SHP77 (cell line): Measurements from ENCODE around the gene DNAJC25.
"Not testable (repeated sequence)": the region's sequence is repeated elsewhere in the genome, so short reads cannot be mapped to it uniquely, and the experiment has no call there.

Experiments
- DNase-seq, 2 experiments: peaks; one replicate each; lab custom pipeline; 2025; lab: John Stamatoyannopoulos, UW

The DNAJC25 gene

DNA sequence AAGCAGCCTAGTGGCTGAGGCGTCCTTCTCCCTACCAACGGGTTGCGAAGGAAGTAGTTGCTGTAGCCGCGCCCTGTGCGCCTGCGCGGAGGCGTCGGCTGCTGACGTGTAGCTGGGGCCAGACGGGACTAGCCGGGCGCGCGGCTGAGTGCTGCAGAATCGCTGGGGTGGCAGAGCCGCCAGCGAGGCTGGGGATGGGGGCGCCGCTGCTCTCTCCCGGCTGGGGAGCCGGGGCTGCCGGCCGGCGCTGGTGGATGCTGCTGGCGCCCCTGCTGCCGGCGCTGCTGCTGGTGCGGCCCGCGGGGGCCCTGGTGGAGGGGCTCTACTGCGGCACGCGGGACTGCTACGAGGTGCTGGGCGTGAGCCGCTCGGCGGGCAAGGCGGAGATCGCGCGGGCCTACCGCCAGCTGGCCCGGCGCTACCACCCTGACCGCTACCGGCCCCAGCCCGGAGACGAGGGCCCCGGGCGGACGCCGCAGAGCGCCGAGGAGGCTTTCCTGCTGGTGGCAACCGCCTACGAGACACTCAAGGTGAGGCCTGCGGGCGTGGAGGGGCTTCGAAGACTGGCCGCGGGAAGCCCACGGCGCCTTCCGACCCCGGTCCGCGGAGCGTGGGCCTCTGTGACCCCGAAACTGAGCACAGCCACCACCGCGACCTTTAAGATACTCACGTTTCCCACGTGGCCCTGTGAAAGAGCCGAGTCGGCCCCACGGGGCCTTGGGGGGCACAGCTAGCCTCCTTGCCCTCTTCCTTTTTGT lies at the start of gene DNAJC25:
DNAJC25 (plus strand) TSS at position 121 of the 758 bp plus-strand sequence; CDS start at position 195, 74 bp downstream.
- peak; percentile 97 to 98 for DNase-seq

DNA sequence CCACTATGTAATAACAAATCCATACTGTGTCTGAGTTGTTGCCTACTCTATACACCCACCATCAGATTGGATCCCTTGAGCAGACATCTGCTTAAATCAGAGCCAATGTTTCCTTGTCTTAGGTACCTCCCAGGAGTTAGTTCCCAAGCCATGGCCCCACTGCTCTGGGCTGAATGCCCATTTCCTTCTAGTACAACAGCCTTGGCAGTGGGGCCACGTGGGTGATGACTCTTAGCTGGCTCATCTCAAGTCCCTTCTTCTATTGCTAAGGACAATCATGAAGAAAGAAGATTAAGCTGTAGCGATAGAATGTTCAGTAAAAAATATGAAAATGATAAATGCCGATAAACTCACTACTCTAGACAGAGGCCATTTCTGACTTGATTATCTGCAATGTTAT lies 48.2 kb upstream of the DNAJC25 start:
- no peak for DNase-seq

DNA sequence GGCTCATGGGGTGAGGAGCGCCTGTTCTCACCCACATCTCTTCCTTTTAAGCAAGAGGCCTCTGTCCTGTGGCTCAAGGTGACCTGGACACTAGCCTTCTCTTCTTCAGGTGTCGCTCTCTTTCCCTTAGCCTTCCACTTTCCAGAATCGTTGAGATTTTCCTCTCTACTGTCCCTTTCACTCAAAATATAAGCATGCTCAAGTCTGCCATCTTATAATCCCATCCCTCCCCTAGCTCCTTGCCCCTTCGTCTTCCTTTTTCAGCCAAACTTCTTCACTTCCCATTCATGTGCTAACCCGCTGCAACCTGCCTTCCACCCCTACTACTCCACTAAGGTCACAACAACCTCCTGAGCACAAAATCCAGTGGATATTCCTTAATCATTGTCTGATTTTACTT lies 44.8 kb upstream of the DNAJC25 start:
- DNase-seq, result no peak

DNA sequence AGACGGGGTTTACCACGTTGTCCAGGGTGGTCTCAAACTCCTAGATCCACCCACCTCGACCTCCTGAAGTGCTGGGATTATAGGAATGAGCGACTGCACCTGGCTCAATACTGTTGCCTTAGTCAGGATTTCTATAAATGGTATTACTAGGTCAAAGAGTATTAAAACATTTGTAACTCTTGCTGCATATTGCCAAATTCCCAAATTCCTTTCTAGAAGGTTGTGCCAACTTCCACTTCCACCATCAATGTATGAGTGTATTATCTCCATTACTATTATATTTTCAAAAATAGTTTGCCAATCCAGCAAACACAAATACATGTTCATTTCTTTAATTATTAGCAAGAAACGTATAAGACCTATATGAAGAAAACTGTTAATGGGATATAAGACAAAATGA lies 42.3 kb upstream of the DNAJC25 start:
- DNase-seq, result no peak

DNA sequence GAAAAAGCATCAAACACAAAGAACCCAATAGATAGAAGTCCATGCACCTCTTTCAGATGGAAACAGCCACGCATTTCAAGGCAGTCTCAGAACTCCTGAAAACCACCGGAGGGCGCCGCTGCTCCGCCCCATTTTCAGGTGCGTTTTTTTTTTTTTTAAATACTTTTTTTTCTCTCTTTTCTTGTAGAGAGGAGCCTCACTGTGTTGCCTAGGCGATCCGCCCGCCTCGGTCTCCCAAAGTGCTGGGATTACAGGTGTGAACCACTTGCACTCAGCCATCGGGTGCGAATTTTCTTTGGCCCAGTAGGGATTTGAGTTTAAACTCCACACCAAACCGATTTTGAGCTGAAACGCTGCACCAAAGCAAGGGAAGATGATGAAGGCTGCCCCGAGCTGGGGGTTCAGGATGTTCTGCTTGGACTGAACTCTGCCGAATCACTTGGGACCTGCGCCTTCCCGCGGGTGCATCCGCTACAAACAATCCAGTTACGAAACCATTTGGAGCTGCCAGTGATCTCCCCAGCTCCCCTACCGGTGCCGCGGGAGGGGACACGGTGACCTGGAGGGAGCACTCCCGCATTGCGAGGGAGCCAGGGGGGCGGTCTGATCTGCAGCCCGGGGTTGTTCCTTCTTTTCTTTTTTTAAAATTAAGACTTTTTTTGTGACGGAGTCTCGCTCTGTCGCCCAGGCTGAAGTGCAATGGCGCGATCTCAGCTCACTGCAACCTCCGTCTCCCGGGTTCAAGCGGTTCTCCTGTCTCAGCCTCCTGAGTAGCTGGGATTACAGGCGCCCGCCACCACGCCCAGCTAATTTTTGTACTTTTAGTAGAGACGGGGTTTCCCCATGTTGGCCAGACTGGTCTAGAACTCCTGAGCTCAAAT lies 33.0 kb upstream of the DNAJC25 start:
- peak in 1 of 2 experiments; percentile 19 for DNase-seq

DNA sequence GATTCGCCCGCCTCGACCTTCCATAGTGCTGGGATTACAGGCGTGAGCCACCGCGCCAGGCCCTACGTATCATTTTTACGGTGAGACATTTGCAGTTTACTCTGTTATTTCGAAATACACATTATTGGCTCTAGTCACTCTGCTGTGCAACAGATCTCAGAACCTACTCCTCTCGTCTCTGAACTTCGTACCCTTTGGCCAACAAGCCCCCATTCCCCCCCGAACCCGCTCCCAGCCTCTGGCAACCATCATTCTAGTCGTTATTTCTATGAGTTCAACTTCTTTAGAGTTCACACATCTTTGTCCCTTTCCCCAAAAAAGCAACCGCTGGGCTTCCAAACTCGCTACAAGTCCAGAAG lies 32.4 kb upstream of the DNAJC25 start:
- no peak for DNase-seq

DNA sequence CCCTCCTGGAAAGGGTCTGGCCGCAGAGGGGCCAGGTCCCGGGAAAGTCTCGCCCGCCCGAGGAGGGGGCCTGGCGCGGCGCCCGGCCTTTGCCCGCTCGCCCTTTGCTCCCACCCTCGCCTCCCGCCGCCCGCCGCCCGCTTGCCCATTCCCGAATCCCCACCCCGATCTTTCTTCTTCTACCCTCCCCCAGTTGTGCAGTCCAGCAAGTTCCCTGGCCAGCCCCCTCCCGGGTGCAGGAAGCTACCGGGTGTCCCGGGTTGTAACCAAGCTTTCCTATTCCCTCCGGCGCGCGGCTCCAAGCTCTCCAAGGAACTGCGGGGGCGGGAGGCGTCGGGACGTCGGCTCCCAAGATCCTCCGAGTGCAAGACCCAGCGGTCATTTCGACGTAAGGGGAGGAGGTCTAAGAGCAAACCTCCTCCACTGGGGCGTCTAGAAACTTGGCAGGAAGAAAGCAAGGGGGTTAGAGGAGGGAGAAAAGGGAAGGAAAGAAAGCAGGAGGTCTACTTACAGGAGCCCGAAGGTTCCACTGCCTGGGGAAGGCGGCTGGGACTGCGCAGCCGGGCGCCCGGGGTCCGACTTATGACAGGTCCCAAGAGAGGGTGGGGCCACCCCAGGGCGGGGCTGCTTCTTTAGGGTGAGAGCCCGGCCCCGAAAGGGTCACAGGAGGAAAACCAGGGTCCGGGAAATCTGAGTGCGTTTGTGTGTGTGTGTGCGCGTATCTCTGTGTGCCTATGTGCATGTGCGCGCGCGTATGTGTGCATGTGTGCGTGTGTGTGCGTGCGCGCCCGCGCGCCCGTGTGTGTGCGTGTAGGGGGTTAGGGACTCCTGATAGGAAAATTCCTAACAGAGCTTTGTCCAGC lies 31.8 kb upstream of the DNAJC25 start, which contains the start of gene PTGR1:
PTGR1 (minus strand) TSS at position 556 of the 863 bp plus-strand sequence. CDS start 2,225 bp downstream, outside the sequence.
- DNase-seq, result no peak

DNA sequence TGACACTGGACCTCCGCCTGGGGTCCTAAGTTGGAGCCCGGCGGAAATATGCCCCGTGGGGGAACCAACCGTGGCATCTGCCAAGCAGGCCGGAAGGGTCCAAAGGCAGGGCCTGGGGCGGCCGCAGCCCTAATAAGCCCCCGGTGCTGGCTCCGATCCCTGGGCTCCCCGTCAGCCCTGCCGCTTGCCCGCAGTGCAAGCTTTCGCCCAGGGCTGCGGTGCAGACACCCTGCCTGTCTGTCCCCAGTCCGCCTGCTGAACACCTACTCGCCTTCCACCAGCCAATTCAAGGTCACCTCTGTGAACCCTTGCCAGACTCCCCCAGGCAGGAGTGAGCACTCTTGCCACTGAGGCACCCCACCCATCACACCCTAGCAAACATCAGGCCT lies 31.2 kb upstream of the DNAJC25 start:
- DNase-seq, result no peak

DNA sequence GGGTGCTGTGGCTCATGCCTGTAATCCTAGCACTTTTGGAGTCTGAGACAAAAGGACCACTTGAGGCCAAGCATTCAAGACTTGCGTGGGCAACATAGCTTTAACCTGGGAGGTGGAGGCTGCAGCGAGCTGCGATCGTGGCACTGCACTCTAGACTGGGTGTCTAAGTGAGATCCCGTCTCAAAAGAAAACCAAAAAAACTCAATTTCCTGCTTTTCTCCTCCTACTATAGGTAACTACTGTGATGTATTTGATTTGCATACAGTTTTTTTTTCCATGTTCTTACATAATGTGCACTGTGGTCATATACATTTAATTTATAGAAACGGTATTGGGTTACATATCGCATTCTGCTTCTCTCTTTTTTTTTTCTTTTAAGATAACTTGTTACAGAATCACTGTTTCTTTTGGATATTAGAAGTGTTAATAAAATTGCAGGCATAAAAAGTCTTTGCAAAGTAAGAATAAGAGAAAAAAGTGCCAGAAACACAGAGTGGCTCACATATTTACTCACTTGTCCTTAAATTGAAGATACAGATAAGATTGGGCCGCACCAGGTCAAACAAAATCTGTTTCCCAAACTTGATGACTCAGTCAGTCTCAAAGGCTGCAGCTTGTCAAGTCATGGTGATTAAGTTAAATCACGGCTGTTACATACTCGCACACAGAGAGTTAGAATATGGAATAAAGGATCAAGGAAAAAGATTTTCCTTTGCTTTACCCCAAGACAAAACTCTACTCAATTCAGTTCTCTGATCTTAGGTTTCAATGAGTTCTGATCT lies 29.7 kb upstream of the DNAJC25 start:
- no peak for DNase-seq

DNA sequence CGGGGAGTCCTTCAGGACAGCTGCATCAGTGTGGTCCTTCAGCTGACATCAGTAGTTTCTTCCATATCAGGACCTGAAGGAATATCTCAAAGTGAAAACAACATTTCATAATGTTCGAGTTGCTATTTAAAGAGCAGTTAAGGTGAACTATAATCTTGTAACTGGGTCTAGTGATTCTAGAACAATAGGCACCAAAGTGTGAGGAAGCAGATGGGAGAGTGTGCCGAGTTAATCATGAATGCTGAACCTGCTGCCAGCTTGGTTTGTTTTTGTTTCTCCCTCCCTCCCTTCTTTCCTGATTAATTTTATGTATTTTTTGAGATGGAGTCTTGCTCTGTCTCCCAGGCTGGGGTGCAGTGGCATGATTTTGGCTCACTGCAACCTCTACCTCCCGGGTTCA lies 28.1 kb upstream of the DNAJC25 start:
- no peak for DNase-seq

DNA sequence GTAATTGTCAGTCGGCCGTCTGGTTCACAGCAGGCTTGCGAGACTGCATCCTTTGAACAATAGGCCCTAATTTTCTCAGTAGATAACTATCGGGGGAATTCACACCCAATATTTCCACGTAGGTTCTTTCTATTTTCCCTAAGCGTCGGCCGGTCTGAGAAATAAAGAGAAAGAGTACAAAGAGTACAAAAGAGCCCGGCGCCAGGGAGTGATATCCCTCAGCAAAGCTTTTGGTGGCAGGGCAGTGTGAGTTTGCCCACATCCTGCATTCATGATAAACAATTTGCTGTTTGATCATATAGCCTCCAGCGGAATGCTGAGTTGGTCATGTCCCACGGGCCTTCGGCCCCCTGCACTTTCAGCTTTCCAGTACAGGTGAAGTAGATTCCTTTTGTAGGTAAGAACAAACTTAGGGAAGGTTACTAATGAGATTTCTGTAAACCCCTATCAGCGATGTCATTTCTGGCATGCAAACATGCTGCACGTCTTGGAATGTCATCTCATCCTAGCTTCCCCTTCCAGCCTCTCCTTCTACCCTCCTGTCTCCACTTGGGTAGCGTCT lies 27.0 kb upstream of the DNAJC25 start:
- no peak for DNase-seq

DNA sequence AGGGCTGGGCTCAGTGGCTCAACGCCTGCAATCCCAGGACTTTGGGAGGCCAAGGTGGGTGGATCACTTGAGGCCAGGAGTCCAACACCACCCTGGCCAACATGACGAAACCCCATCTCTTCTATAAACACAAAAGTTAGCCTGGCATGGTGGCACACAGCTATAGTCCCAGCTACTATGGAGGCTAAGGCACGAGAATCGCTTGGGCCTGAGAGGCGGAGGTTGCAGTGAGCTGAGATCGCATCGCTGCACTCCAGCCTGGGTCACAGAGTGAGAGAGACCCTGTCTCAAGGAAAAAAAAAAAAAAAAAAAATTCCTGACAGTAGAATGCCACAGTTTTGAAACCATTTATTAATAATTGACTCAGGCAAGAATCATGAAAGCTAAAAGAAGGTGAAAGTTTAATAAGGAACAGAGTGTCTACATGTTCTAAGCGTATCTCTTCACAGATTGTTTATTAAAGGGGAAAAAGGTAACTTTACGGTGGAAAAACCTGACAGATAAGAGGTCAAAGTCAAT lies 26.0 kb upstream of the DNAJC25 start:
- DNase-seq, result no peak

DNA sequence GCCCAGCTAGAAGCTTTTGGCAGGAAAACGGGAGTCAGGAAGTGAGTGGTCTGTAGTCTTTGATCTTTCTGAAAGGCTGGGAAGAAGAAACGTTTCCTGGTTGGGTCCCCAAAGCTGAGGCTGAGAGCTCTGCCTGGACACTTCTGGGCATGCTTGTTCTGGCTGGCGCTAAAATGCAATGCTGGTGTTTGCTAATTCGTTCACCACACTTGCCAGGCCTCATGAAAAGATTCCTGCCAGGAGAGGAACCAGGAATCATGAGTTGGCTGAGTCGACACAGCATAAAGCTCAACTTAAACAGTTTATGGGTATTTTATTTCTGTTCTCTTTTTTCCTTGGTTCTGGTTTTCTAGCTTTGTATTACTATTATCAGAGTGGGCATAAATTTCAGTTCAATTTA lies 21.0 kb upstream of the DNAJC25 start:
- DNase-seq, result no peak

DNA sequence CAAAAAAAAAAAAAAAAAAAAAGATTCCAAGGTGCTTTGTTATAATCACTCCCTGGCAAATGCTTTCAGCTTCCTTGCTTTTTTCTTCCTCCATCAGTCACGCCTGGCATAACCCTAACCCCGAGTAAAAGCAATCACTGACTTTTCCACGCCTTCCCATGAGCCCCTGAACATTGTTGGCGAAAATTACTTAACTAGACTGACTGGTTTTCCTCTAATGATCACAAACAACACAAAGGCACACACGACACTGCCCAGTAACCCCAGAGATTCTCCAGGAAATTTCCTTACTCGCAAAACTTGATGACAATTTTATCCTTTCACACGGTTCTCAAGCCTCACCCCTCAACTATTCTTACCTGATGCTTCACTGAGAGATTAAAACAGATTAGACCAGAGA lies 20.3 kb upstream of the DNAJC25 start:
- no peak for DNase-seq

DNA sequence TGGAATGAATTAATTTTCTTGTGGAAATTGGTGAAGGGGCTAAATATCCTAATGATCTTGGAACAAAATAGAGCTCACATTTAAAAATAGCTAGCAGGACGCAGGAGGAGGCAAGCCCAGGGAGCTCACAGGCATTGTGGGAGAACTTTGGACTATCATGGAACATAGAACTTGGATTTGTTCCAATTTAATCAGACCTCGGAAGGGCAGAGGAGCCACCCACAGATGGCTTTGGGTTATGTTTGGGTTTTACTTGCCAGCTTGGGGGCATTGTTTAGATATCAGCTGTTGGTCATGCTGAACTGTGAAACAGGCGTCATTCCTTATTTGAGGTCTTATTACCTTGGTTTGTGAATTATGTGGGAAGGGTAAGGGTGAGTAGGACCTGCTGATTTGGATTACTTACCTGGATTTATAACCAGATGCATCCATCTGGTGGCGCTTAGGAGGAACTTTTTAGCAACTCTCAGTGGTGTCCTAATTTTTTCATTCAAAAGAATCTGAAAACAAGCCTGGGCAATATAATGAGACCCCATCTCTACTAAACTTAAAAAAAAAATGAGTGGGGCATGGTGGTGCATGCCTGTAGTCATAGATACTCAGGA lies 17.6 kb upstream of the DNAJC25 start:
- peak in 1 of 2 experiments; percentile 11 for DNase-seq

DNA sequence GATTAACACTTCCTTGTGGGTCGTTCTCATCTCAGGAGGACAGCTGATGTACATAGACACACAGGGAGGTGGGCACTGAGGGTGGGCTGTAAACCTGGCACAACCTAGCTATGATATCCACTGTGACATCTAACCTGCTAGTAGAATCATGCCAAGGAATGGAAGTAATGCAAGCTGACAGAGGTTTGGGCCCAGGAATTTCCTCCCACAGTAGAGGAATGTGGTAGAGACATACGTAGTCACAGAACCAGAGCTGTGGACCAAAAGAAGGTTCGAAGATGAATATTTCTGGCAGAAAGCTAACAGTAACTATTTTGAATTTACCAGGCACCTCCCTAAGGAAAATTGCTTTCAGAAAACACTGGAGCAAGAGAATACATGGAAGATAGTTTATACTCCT lies 15.2 kb upstream of the DNAJC25 start:
- DNase-seq, result no peak

DNA sequence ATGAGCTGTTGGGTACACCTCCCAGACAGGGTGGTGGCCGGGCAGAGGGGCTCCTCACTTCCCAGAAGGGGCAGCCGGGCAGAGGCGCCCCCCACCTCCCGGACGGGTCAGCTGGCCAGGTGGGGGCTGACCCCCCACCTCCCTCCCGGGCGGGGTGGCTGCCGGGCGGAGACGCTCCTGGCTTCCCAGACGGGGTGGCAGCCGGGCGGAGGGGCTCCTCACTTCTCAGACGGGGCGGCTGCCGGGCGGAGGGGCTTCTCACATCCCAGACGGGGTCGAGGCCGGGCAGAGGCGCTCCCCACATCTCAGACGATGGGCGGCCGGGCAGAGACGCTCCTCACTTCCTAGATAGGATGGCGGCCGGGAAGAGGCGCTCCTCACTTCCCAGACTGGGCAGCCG lies 13.8 kb upstream of the DNAJC25 start:
- DNase-seq, result not testable (repeated sequence)

DNA sequence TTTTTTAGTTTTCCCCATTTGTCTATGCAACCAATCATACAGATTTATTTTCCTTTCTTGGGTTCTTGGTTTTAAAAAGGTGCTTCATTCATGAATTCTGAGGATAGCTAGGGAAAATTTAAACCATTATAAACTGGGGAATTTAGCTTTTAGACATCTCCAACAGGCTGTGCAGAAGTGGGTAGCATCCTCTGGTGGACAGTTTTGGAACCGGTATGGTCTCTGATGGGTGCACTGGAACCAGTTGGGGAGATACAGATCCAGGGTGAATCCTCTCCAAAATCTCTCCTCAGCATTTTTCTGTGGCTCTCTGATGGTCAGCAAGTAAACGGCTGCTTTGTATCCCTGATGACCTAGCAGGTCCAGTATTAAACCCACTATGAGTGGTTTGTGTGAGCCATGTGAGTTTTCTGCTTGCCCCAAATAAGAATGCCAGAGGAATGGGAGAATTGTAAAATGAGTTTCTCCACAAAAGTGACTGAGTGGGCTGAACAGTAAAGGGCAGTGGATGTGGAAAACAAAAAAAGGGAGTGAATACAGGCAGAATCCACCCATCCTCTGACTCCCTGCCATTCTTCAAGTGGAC lies 9.1 kb upstream of the DNAJC25 start:
- peak; percentile 18 to 23 for DNase-seq

DNA sequence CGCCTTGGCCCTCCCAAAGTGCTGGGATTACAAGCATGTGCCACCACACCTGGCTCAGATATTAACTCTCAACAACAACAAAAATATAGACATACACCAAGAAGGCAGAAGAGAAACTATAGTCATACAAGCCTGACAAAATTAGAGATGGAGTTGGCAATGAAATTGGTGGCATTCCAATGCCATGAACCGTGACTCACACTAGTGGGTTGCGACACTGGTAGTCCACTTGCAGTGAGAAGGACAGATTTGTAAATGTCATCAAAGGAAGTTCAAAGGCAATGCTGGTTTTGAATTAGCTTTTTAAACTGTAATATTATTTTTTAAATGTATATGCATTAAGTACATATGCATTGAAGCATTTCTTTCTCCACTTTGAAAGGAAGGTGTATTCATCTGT lies 8.5 kb upstream of the DNAJC25 start:
- DNase-seq, result no peak
